ENCODE results near the gene SLX9. TPM values are rescaled to one million over a fixed set of nuclear protein-coding genes. Genes with fewer than 3 reads are reported as not detected.

Gene SLX9
- total RNA-seq, 6 donors from 2014 or later = 5.5 to 34.6 (median 22.8) TPM

DNA sequence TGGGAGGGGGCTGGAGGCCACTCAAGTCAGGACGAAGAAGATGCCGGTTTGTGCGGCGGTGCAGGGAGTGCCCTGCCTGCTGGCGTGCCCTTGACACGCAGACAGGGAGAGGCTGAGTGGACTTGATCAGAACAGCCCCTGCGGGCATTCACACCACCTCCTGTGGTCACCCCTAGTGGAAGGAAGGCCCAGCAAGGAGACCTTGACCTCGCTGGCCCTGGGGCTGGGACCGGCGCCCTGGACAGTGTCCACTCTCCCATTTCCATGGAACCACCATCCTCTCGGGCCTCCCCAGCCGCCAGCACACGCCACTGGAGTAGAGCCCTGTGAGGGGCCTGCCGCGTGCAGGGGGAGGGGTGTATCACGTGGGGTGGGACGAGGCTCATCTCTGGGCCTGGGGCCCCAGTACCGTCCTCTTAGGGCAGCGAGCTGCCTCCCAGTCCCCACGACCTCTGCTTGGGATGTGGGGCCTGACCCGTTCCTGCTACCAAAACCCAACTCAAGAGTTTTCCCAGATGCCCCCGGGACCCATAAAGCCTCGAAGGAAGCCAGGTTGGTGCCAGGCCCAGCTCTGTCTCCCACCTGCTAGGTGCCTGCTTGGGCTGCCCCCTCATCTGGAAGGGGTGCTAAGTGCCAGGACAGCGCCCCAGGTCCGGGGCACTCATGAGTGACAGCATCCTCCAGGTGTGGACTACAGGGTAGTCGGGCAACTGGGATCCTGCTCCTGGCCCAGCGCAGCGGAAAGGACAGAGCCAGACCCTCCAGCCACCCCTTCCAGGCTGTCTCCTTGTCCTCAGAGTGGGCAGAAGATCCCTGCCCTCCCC, 62.8 kb downstream of the SLX9 start:
- TF ChIP-seq, protein P1, sequence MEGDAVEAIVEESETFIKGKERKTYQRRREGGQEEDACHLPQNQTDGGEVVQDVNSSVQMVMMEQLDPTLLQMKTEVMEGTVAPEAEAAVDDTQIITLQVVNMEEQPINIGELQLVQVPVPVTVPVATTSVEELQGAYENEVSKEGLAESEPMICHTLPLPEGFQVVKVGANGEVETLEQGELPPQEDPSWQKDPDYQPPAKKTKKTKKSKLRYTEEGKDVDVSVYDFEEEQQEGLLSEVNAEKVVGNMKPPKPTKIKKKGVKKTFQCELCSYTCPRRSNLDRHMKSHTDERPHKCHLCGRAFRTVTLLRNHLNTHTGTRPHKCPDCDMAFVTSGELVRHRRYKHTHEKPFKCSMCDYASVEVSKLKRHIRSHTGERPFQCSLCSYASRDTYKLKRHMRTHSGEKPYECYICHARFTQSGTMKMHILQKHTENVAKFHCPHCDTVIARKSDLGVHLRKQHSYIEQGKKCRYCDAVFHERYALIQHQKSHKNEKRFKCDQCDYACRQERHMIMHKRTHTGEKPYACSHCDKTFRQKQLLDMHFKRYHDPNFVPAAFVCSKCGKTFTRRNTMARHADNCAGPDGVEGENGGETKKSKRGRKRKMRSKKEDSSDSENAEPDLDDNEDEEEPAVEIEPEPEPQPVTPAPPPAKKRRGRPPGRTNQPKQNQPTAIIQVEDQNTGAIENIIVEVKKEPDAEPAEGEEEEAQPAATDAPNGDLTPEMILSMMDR (IDR thresholded peaks at IDR 0.05) = no peak
- TF ChIP-seq POLR2AphosphoS5 (IDR thresholded peaks at IDR 0.05) (no peak), EP300 (IDR thresholded peaks at IDR 0.05) (no peak), POLR2A (IDR thresholded peaks at IDR 0.05) (no peak)
- no peaks in the 10 kb centered on the region for H3K36me3 ChIP-seq
- WGBS, 2 donors = 91 to 96% methylated on average over 17 to 24 of the region's 28 CpGs
- peak overlapping the region in 3 of 4 donors; percentile 64 to 70 (median 67) for H3K27ac ChIP-seq
- H3K27me3 ChIP-seq = no peaks in the 10 kb centered on the region
- H3K4me3 ChIP-seq = no peak overlapping the region
- H3K9me3 ChIP-seq = no peaks in the 10 kb centered on the region
- H3K4me1 ChIP-seq = peaks cover 0 to 10% (median 0%) of the 10 kb centered on the region in 4 donors
- DNase-seq = peak in 1 of 2 donors; percentile 67
- ATAC-seq (ENCODE audit: low FRiP score in 2 of 2) = no peak

DNA sequence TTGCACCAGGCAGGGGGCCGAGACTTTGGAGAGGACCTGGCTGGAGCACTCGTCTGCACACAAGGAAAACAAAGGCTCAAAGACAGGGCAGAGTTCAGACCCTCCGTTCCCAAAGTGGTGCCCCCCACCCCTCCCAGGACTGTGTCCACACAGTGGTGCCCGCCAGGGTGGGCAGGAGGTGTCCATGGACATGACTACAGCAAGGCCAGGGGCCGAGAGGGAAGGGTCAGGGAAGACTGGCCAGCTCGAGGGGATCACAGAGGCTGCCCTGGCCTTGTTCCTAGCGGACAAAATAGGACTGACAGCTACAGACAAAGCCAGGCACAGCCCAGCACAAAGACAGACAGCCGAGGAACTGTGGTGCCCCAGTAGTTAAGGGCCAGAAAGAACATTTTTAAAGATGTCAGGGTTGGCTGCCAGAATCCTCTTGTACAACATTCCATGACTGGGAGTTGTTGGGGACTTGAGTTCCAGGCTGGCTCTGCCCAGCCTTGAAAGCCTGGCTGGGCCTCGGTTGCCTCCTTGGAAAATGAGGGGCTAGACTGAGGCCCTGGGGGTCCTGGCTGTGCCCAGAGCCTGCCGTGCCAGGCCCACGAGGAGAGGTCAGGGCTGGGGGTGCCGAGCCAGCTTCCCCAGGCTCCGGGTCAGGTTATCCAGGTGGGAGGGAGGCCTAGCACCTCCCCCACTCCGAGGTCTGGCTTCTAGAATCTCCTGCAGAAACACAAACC, 63.7 kb downstream of the SLX9 start:
- TF ChIP-seq POLR2A (IDR thresholded peaks at IDR 0.05) (no peak), POLR2AphosphoS5 (IDR thresholded peaks at IDR 0.05) (no peak), EP300 (IDR thresholded peaks at IDR 0.05) (no peak)
- TF ChIP-seq, protein P1 (IDR thresholded peaks at IDR 0.05) = peak in 1 of 6 experiments; percentile 26
- Histone ChIP-seq H3K27me3 (no peaks in the 10 kb centered on the region), H3K27ac (peak overlapping the region; percentile 16 to 70 (median 66)), H3K36me3 (no peaks in the 10 kb centered on the region), H3K4me1 (peaks cover 0 to 10% (median 0%) of the 10 kb centered on the region in 4 donors), H3K4me3 (no peak overlapping the region), H3K9me3 (no peaks in the 10 kb centered on the region)
- 67 to 76% methylated on average over 7 to 12 of the region's 14 CpGs for WGBS, 2 donors
- peak; percentile 6 to 50 for ATAC-seq (ENCODE audit: low FRiP score in 2 of 2)
- peak in 1 of 2 donors; percentile 46 for DNase-seq

DNA sequence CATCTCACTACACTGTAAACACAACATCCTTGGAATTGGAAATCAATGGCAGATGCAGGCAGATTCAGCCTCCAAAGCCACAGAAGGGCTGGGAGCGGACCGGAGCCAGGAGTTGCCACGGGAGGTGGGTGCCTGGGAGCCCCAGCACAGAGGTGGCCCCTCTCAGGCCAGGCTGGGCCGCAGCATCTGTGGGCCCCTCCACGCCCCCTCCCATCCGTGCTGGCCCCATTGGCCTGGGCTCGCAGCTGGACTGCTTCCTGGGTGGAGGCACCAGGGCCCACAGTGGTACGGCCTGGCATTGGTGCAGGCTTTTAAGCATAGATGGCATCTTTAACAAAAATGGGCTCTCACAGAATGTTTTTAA, 64.2 kb downstream of the SLX9 start:
- Histone ChIP-seq H3K9me3 (no peaks in the 10 kb centered on the region), H3K27me3 (no peaks in the 10 kb centered on the region), H3K27ac (peak overlapping the region; percentile 16 to 70 (median 66)), H3K36me3 (no peaks in the 10 kb centered on the region), H3K4me1 (peaks cover 0 to 10% (median 0%) of the 10 kb centered on the region in 4 donors), H3K4me3 (no peak overlapping the region)
- DNase-seq = peak in 1 of 2 donors; percentile 60
- TF ChIP-seq POLR2A (IDR thresholded peaks at IDR 0.05) = no peak
- TF ChIP-seq POLR2AphosphoS5 (IDR thresholded peaks at IDR 0.05) = no peak
- no peak for TF ChIP-seq EP300 (IDR thresholded peaks at IDR 0.05)
- TF ChIP-seq, protein P1 (IDR thresholded peaks at IDR 0.05) = no peak
- ATAC-seq (ENCODE audit: low FRiP score in 2 of 2) = no peak
- WGBS, 2 donors = 60 to 92% methylated on average over 1 to 8 of the region's 8 CpGs

DNA sequence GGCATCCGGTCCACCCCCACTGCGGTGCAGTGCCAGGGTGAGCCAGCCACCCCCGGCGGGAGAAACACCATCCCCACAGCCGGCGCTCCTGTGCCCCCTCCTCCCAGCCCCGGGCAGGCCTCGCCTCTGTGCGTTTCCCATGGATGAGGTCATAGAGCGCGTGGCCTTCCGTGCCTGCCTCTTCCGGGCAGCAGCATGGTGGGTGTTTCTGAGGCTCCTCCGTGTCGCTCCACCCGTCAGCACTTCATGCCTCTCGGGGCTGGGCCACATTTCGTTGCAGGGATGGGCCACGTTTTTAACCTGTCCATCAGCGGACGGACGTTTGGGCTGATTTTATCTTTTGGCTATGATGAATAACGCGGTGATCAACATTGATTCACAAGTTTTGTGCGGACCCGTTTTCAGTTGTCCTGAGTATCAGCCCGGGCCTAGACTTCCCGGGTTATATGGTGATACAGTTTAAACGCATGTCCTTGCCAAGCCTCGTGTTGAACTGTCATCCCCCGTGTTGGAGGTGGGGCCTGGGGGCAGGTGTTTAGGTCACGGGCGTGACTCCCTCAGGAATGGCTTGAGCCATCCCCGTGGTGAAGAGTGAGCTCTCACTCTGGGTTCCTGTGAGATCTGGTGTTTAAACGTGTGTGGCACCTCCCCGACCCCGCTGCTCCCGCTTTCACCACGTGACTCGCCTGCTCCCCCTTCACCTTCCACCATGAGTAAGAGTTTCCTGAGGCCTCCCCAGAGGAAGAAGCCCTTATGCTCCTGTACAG, 64.8 kb downstream of the SLX9 start:
- Histone ChIP-seq H3K27ac (no peak overlapping the region), H3K36me3 (no peaks in the 10 kb centered on the region), H3K4me1 (peaks cover 0 to 10% (median 0%) of the 10 kb centered on the region in 4 donors), H3K9me3 (no peaks in the 10 kb centered on the region), H3K4me3 (no peak overlapping the region), H3K27me3 (no peaks in the 10 kb centered on the region)
- WGBS, 2 donors = 86 to 87% methylated on average over 32 to 39 of the region's 40 CpGs
- ATAC-seq (ENCODE audit: low FRiP score in 2 of 2) (no peak), DNase-seq (peak in 1 of 2 donors; percentile 60)
- TF ChIP-seq POLR2AphosphoS5 (IDR thresholded peaks at IDR 0.05) = no peak
- no peak for TF ChIP-seq POLR2A (IDR thresholded peaks at IDR 0.05)
- TF ChIP-seq, protein P1 (IDR thresholded peaks at IDR 0.05) = no peak
- TF ChIP-seq EP300 (IDR thresholded peaks at IDR 0.05) = no peak
